ENCODE data around the gene MYCN.

Gene MYCN

DNA sequence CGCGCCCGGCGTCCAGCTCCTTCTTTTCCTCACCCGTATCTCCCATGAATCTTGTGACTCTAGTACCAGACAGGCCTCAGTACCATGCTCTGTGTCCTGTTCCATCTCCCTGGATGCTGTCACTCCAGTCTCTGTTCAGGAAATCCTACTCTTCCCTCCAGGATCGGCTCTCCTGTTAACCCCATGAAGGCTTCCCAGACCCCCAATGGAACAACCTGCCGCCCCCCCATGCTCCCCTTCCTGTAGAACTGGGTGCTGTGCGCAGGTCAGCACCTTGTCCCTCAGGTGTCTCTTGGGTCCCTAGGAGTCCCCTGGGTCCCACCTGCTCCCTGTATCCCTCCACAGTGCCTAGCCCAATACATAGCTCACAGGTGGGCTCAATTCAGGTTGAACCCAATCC, 41.3 kb downstream of the MYCN start:
- no peak for DNase-seq

DNA sequence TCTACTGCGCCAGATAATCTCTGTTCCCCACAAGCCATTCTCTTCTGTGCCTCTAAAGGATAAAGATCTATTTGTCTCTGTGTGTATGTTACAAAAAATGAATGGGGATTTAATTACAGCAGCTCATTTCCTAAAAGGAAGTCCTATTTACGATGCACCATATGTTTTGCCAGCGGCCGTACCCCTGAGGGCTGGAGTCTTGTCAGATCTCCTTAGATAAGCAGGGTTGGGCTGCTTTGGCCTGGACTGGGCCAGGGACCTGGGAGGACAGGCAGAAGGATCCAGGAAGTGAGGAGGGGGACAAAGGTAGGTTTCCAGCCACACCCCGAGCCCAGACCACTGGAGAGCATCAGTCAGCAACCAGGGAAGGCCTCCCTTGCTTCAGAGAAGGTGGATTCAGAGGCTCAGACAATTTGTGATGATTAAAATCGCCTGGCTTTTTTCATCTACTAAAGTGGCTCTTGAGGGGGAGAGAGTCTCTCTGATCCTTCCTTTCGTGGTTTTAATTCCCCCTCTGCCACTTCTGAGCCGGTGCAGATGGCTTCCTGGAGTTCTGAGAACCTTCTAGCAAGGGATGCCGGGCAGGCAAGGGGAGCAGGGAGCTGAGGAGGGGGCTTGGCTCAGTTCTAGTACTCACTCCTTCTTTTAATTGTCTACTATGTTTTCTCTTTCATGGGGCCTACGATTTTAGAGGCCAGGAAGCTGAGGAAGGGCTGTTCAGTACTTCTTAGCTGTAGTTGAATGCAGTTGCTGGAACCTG, 42.1 kb downstream of the MYCN start:
- DNase-seq = no peak

DNA sequence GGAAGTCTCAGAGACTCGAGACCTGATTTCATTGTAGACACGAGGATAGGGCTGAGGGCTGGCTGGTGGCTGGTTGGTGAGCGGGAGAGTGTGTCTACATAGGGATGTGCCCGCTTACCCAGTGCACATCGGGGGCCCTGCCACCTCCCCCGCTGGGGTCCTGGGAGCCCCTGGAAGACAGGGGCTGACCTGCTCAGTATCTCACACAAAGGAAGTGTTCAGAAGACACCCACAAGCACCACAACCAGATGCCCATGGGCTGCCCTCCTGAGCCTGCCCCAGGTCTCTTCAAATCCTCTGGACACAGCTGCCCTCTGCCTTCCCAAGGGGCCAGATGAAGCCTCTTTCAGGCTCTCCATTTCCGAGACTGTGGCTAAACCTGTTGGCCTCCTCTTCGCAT, 43.1 kb downstream of the MYCN start:
- no peak for DNase-seq

DNA sequence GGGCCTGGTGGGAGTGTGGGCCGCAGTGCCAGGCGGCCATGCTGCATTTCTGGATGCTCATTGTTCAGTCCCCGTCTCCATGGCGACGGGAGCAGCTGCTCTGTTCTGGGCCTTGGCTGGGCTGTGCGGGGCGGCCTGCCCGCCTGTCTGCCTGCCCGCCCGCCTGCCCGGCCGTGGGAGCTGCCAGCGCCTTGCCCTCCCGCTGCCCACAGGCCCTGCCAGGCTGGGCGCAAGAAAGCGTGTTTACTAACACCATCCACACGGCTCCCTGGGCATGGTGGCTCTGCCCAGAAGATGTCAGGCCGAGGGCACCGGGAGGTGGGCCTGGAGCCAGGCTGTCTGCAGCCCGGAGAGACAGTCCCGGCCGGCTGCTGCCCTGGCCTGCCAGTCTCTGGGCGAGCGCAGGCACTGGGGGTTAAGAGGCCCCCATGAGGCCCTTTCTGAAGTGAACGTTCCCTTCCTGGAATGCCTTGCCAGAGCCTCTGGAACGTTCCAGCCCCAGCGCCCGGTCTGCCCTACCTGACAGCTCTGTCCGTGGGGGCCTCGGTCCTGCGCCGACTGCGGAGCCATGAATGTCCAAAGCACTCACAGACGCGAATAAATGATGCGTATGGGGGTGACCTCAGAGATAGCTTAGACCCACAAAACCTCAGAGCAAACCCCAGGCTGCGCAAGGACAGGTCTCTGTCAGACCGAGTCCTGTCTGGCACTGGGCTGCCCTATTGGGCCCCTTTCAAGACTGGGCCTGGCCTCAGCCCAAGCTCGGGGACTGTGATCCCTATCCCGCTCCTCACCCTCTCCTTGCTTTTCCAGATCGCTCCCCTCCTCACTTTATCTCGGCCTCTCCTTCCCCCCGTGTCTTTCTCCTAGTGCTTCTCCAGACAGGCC, 44.3 kb downstream of the MYCN start:
- DNase-seq = no peak

- no peak for DNase-seq
Observed at GRCh38 chr2:15985531-15985930, 45.2 kb downstream of the MYCN start.

DNA sequence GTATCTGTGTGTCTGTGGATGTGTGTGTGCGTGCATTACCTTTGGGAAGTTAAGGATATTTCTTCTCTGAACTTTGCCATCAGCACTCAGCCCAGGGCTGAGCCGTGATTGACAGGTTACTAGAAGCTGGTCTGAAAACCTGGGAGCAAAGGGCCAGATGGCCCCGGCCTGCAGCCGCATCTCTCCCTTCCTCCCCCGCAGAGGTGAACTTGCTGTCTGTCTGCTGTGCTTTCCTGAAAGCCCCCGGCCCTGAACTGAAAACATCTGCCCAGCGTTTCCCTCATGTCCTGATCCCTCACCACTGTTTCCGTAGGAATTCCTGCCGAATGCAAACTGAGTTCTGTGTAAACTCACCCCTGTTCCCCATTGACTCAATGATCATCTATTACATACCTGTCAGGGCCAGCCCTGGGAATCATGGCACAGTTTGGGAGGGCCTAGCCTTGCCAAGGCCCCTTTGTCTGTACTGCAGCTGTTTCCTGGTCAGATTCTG, 45.8 kb downstream of the MYCN start:
- DNase-seq = no peak

GRCh38 chr2:15986644-15987043, 46.3 kb downstream of the MYCN start:
- no peak for DNase-seq

DNA sequence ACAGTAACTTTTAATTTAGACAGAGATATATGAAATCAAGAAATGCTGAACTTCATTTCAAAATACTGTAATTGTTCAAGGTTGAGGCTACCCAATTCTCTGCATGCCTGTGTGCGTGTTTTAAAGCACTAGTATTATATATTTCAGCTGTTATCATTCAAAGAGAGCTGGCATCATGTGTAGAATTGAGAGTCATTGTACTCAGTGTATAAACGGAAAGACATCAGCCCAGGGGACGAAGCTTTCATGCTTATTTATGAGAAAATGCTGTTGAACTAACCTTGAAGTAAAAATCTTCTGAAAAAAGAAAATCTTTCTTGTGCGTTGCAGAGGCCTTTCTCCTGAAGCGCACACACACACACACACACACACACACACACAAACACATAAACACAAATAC, 48.4 kb downstream of the MYCN start:
- DNase-seq = no peak

DNA sequence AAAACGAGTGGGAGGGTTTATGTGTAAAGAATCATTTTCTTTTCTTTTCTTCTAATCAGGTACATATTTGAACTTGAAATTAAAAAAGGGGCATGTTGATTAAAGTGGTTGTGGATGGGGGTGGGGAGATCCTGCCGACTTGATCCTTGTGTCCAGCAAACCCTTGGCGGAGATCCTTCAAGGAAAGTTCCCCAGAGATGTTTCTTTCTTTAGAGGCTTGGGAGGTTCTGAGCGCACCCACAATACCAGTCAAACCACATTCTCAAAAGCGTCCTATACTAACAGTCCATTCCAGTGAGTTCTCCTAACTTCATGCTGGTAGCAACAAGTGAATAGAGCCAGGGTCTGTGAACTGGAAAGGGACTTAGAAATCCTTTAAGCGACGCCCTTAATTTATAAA, 49.2 kb downstream of the MYCN start:
- DNase-seq = no peak

DNA sequence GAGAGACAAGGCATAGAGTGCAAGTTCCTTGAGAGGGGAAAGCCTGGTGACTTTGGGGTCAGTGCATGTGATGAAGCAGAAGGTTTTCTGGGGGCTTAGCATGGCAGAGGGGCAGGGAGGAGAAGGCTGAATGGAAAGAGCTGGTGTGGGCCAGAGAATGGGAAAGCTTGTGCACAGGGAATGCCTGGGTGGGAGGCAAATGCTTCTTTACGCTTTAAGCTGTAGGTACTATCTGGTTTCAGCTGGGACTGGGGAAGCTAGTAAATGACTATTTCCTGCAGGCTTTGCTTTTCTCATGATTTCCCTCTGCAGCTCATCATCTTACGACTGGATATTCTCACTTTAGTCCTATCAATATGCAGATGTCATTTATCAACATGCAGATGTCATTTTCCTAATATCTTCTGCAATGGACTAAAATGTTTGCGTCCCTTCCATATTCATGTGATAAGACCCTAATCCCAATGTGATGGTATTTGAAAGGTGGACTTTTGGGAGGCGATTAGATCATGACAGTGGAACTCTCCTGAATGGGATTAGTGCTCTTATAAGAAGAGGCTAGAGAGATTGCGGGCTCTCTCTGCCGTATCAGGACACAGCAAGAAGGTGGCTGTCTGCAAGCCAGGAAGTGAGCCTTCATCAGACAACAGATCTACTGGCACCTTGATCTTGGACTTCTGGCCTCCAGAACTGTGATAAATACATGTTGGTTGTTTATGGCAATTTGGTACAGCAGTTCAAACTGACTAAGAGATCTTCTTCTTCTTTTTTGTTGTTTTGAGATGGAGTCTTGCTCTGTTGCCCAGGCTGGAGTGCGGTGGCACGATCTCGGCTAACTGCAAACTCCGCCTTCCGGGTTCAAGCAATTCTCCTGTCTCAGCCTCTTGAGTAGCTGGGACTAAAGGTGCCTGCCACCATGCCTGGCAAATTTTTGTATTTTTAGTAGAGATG, 50.1 kb downstream of the MYCN start:
- DNase-seq = no peak

- DNase-seq = no peak
Observed at GRCh38 chr2:15991231-15991630, 50.9 kb downstream of the MYCN start.

DNA sequence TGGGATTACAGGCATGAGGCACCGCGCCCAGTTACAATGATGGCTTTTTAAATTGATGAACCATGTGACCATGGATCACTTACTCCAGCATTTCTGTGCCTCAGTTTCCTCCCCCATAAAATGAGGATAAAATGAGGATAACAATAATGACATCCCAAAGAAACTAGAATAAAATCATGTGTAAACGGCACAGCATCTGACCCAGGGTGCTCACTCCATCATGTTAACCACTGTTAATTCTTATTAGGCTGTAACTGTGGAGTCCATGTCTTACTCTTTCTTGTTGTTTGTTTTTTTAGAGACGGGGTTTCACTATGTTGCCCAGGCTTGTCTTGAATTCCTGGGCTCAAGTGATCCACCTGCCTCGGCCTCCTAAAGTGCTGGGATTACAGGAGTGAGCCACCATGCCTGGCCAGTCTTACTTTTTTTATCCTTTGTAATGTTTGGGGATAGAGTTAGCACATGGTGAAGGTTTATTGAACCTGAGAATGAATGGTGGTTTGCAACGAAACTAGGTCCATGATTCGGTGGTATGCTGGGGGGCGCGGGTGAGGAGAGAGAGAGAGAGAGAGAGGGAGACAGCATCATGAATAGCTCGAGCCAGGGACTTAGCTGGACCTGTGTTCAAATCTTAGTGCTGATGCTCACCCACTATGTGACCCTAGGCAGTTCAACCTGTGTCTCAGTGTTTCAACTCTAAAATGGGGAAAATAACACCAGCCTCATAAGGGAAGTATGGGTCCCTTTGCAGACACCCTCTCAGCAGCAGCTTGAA, 52.3 kb downstream of the MYCN start:
- DNase-seq = no peak

DNA sequence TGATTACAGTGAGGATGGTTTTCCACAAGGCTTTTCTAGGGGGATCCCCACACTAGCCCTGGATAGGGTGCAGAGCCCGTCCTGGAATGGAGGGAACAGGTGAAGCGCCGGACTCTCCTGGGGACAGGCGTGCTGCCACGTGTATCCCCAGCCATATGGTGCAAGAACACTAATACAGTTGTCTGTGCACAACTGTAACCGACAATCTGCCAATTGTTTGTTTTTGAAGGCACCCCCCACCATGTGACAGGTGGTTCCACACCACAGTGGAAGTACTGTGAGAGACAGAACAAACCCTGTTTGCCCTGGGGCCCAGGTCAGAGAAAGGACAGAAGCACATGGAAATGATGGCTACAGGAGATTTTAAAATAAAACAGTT, 52.9 kb downstream of the MYCN start:
- no peak for DNase-seq

GRCh38 chr2:15993666-15994065, 53.3 kb downstream of the MYCN start:
- DNase-seq = no peak

DNA sequence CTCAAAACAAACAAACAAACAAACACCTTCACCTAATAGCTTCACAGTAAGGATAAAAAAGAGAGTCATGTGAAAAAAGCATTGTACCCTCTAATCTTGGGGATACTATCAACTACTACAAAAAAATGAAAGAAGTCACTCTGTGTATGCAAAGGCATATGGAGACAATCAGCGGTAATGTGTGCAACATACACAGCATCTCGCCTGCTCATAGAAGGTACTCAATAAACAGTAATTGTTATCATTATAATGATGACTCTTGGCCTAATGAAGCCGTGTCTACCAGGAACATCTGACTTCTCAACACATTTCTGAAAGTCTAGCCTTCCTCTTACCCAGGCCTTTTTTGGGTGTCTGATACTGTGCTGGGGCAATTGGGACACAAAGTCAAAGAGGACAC, 55.3 kb downstream of the MYCN start:
- DNase-seq = no peak

Measured in activated CD4-positive, alpha-beta T cell treated with anti-CD3 and anti-CD28 coated beads, Interleukin-2, amount 50 U/mL, for 4 hours (primary cell).